PC-9 (cell line): ENCODE results near the gene ARHGEF39.

Experiments
- EZH2 ChIP-seq: fragments of 200-600 bp; sonication (generic); IDR thresholded peaks from 2 replicates; pipeline ENCODE4 v1.8.0; 2017; ENCODE audit warnings: antibody characterized with exemption, low read depth
- TF ChIP-seq, protein P1 (sequence below): fragments of 200-600 bp; sonication (generic); conservative IDR thresholded peaks from 2 replicates; pipeline ENCODE4 v1.6.1; 2017; ENCODE audit warnings: mixed run types, antibody characterized with exemption, mild to moderate bottlenecking, moderate library complexity

- TF ChIP-seq, protein P1, sequence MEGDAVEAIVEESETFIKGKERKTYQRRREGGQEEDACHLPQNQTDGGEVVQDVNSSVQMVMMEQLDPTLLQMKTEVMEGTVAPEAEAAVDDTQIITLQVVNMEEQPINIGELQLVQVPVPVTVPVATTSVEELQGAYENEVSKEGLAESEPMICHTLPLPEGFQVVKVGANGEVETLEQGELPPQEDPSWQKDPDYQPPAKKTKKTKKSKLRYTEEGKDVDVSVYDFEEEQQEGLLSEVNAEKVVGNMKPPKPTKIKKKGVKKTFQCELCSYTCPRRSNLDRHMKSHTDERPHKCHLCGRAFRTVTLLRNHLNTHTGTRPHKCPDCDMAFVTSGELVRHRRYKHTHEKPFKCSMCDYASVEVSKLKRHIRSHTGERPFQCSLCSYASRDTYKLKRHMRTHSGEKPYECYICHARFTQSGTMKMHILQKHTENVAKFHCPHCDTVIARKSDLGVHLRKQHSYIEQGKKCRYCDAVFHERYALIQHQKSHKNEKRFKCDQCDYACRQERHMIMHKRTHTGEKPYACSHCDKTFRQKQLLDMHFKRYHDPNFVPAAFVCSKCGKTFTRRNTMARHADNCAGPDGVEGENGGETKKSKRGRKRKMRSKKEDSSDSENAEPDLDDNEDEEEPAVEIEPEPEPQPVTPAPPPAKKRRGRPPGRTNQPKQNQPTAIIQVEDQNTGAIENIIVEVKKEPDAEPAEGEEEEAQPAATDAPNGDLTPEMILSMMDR = peak; percentile 73
- no peak for TF ChIP-seq EZH2
Observed at GRCh38 chr9:35646533-35647265, 18.3 kb downstream of the ARHGEF39 start.
